HG02642 (cell line): ENCODE data around the gene BUD31.
"Not testable (repeated sequence)": the region's sequence is repeated elsewhere in the genome, so short reads cannot be mapped to it uniquely, and the experiment has no call there.

ENCODE experiments used
- ATAC-seq: cut with Tn5 transposase; IDR thresholded peaks from one replicate; pipeline ENCODE4 v1.9.1; 2021; ENCODE audit warnings: mild to moderate bottlenecking; ENCODE audit not compliant: unreplicated experiment, poor library complexity

The BUD31 gene

DNA sequence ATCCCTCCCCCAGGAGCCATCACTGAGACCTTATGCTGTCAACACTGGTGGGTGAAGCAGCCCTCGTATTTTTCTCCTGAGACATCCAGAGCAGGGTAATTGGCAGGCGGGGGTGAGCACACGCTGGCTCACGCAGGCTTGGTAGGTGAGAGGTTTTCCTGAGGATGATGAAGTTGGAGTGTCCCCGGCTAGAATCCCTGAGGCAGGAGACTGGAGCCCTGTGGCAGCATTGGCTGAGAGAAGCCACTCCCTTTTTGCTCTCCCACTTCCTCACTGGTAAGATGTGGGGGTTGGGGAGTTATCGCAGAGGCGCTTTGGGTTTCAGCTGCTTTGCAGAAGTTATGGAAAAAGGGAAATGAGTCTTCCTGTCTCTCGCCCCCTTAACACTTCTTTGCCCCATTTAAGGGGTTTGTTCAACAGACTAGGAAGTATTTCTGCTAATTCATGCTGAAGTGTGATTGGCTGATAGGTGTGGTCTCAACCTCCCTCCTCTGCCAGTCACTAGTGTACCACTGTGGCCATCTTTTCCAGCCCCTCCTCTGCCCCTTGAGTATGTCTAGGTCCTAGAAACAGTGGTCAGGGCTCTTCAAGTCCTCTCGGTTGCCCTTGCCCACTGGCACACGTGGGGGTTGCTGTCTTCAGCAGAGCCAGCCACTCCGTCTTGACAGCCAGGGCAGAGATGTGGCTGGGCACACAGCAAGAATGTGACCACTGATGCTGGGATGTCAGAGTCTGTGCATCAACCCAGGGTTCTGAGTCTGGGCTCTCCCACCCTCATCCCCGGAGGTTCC lies 28.5 kb upstream of the BUD31 start:
- peak; percentile 37 for ATAC-seq

GRCh38 chr7:99380823-99381663 lies 27.7 kb upstream of the BUD31 start:
- ATAC-seq, result peak; percentile 76

GRCh38 chr7:99381664-99382075 lies 27.1 kb upstream of the BUD31 start:
- ATAC-seq, result no peak

GRCh38 chr7:99383203-99383602 lies 25.6 kb upstream of the BUD31 start:
- no peak for ATAC-seq

GRCh38 chr7:99383791-99384370 lies 24.9 kb upstream of the BUD31 start:
- ATAC-seq, result no peak

GRCh38 chr7:99384523-99384922 lies 24.2 kb upstream of the BUD31 start:
- no peak for ATAC-seq

DNA sequence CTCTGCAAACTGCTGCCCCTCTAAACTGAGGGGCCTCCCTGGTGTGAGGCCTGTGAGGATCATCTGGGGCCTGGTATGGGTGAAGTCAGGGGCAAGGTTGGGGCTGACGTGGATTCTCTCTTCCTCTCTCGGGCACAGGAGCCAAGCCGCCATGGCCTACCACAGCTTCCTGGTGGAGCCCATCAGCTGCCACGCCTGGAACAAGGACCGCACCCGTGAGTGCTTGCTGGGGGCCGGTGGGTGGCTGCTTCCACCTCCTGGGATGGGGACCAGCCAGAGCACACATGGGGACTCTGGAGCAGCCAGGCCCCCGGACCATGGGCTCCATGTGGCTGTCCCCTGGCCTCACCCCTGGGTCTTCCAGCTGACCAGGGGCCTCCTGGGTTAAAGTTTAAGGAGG lies 23.2 kb upstream of the BUD31 start:
- no peak for ATAC-seq

- no peak for ATAC-seq
Measured at GRCh38 chr7:99386584-99387238, 22.1 kb upstream of the BUD31 start.

DNA sequence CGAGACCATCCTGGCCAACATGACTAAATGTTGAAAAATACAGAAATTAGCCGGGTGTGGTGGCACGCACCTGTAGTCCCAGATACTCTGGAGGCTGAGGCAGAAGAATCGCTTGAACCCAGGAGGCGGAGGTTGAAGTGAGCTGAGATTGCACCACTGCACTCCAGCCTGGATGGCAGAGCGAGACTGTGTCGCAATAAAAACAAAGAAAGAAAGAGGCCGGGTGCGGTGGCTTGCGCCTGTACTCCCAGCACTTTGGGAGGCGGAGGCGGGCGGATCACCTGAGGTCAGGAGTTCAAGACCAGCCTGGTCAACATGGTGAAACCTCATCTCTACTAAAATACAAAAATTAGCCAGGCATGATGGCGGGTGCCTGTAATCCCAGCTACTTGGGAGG lies 21.5 kb upstream of the BUD31 start:
- ATAC-seq, result not testable (repeated sequence)

- ATAC-seq, result no peak
Measured at GRCh38 chr7:99387912-99388311, 20.9 kb upstream of the BUD31 start.

DNA sequence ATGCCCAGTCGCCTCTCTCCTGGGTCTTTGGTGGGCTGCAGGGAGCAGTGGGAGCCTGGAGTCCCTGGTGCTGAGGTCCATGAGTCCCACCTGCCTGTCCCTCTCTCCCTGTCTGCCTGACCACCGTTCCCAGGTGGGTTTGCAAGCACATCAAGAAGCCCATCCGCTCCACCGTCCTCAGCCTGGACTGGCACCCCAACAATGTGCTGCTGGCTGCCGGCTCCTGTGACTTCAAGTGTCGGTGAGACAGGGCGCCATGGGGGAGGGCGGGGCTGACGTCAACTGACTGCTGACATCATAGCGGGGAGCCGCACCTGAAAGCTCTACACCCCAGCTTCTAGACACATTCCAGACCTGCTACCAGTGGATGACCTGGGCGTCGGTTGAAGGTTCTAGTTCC lies 19.0 kb upstream of the BUD31 start:
- ATAC-seq, result no peak

DNA sequence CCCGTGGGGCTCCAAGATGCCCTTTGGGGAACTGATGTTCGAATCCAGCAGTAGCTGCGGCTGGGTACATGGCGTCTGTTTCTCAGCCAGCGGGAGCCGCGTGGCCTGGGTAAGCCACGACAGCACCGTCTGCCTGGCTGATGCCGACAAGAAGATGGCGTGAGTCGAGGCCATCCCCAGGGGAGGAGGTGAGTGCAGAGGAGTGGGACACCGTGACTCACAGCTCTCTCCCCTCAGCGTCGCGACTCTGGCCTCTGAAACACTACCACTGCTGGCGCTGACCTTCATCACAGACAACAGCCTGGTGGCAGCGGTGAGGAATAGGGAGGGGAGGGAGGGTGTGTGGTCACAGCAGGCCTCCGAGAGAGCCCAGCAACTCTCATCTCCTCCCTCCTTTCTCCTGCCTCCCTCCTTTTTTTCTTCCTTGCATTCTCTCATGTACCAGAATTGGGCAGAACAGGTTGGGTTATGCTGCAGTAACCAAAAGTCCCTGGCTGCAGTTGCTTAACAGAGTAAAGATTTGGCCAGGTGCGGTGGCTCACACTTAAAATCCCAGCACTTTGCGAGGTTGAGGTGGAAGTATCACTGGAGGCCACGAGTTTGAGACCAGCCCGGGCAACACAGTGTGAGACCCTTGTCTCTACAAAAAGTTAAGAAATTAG lies 17.7 kb upstream of the BUD31 start:
- ATAC-seq, result no peak

- ATAC-seq, result no peak
Measured at GRCh38 chr7:99392046-99392445, 16.7 kb upstream of the BUD31 start.

GRCh38 chr7:99392659-99393354 lies 16.0 kb upstream of the BUD31 start:
- peak; percentile 50 for ATAC-seq

DNA sequence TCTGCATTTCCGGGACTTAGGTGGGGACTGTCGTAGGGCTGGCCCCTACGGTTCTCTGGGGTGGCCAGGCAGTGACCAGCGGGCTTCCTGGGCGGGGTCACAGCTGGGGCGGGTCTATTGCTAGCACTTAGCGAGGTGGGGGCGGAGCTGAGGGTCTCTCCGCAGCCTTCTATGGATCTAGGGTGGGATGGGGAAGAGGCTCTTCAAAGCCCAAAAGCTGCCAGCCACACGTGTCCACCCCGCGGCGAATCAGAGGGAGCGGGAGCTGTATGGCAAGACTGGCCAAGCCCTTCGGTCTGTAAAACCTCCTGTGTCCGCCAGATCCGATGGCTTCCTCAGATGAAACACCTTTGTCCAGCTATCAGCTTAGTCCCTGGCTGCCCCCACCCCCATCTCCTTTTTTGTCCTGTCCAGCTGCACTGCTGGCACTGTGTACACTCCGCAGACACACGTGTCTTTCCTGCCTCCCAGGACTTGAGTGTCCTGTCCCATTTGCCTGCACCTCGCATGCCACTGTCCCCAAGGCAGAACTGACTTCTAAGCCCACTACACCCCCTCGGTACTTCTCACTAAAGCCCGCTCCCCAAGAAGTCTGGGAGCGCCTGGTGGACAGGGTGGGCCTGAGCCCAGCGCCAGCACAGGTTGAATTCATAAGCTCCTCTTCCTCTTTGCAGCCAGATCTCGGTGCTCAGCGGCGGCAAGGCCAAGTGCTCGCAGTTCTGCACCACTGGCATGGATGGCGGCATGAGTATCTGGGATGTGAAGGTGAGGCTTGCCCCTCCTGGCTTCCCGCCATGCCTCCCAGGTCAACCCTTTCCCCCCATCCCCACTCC lies 15.2 kb upstream of the BUD31 start:
- peak; percentile 4 for ATAC-seq

GRCh38 chr7:99394188-99394502 lies 14.6 kb upstream of the BUD31 start:
- no peak for ATAC-seq

DNA sequence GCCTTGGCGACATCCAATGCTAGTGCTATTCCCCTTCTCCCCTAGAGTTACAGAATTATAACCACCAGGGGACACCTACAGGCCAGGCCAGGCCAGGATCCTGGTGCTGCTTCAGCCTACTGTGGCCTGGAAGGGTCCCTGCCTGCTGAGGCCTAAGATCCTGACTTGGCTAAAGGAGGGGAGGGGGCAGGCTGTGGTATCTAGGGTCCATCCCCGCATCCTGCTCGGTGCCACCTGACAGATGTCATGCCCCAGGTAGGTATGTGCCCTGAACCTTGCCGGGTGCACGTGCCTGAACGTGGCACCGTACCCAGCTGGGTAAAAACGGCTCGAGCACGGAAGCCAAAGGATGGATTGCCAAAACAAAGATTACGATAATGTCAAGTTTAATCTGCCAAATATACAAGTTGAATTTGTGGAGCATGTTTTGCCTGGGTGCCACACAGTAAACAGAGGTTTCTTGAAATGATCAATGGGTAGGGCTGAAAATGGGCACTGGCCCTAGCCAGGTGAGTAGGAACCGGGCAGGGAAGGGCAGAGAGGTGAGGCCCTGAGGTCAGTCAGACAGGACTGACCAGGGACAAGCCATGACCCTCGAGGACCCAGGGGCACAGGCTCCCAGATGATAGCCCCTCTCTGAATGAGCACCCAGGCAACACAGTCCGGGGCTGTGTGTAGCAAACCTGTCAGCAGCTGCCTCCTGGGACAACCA lies 13.0 kb upstream of the BUD31 start:
- no peak for ATAC-seq
